SK-N-SH (cell line): ENCODE measurements around the gene ZNF593OS.

Experiments
- CHD2 ChIP-seq: fragments of 150-350 bp; IDR thresholded peaks from 2 replicates; pipeline ENCODE4 v1.6.1; 2018; ENCODE audit warnings: low read length; ENCODE audit not compliant: partially characterized antibody
- CTCF ChIP-seq: fragments of 200-600 bp; sonication (generic); IDR thresholded peaks from 2 replicates; pipeline ENCODE4 v1.6.1; 2017; ENCODE audit warnings: antibody characterized with exemption, mild to moderate bottlenecking, moderate library complexity
- EP300 ChIP-seq, 2 experiments: IDR thresholded peaks; 2 replicates each; pipeline versions ENCODE4 v1.4.0 to v1.6.1; 2012; ENCODE audit warnings: borderline replicate concordance in 1 of 2, low read depth in 1 of 2, low read length in 1 of 2
- FOXM1 ChIP-seq: IDR thresholded peaks from 2 replicates; pipeline ENCODE4 v1.4.0; 2012; ENCODE audit warnings: low read depth, mild to moderate bottlenecking
- GATA2 ChIP-seq: sonication (generic); formaldehyde crosslinking; IDR thresholded peaks from 2 replicates; pipeline ENCODE4 v1.5.0; 2020; ENCODE audit warnings: mild to moderate bottlenecking, missing genetic modification reagents
- MAX ChIP-seq: IDR thresholded peaks from 2 replicates; pipeline ENCODE4 v1.4.0; 2012; ENCODE audit warnings: low read depth
- POLR2AphosphoS5 ChIP-seq: IDR thresholded peaks from 2 replicates; pipeline ENCODE4 v1.6.1; 2012; ENCODE audit warnings: low read depth, low read length
- REST ChIP-seq: IDR thresholded peaks from 2 replicates; pipeline ENCODE4 v1.6.1; 2012; ENCODE audit warnings: mild to moderate bottlenecking, low read depth, low read length, moderate library complexity
- USF2 ChIP-seq: fragments of 150-350 bp; IDR thresholded peaks from 2 replicates; pipeline ENCODE4 v1.6.1; 2017; ENCODE audit warnings: antibody characterized with exemption, low read length, low read depth, borderline replicate concordance
- YY1 ChIP-seq: IDR thresholded peaks from 2 replicates; pipeline ENCODE4 v1.4.0; 2012; ENCODE audit warnings: low read depth, mild to moderate bottlenecking

- TF ChIP-seq CTCF, result peak; percentile 69
- no peak for TF ChIP-seq YY1
- no peak for TF ChIP-seq REST
- no peak for TF ChIP-seq CHD2
- TF ChIP-seq POLR2AphosphoS5, result no peak
- TF ChIP-seq GATA2, result no peak
- TF ChIP-seq FOXM1, result no peak
- no peak; the same call in 1 of the 2 replicates for TF ChIP-seq MAX
- TF ChIP-seq USF2, result no peak
- no peak for TF ChIP-seq EP300 (IDR thresholded peaks at IDR 0.05; ENCODE audit: borderline replicate concordance in 1 of 2, low read depth in 1 of 2, low read length in 1 of 2)
Measured at GRCh38 chr1:26164036-26164860, 7.4 kb downstream of the ZNF593OS start.
